ENCODE data around the gene ASNSD1. TPM values are rescaled to one million over a fixed set of nuclear protein-coding genes. Genes with fewer than 3 reads are reported as not detected.

Gene ASNSD1
- total and polyA plus RNA-seq, 9 of the 15 experiments (the other 6 are each of a cell fraction or from before 2014, with no cell fraction given), result 23.9 to 56.4 (median 38.3) TPM

DNA sequence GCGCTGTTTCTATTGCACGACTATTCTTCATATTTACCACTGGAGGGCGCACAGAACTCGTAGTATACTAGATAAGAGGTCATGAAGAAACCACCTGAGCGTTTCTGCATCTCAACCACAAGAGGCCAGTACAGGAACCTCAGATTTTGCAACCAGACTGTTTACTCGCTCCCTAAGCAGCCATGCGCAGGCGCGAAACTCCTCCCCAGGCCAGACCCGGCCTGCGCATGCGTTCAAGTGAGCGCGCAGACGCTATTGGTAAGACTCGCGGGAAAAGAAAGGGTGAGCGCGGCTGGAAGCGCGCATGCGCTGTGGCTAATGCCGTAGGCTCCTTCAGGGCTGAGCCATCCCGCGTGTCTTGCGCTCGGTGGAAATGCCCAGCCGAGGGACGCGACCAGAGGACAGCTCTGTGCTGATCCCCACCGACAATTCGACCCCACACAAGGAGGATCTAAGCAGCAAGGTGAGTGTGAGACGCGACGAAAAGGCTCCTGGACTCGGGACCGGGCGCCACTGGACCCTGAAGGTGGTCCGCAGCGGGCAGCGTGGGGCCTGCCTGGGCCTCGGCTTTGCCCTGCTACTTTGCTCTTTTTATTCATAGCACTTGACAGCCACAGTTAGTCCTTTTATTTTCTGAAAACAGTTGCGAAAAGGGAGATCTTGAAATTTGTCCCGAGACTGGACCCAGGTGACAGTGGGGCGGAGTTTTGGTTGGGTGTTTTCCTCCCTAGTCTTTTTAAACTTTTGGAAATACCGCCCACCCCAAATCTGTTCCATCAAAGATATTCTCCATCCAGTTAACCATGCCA lies at the start of gene ASNSD1 (continued):
- TF ChIP-seq, protein P1, sequence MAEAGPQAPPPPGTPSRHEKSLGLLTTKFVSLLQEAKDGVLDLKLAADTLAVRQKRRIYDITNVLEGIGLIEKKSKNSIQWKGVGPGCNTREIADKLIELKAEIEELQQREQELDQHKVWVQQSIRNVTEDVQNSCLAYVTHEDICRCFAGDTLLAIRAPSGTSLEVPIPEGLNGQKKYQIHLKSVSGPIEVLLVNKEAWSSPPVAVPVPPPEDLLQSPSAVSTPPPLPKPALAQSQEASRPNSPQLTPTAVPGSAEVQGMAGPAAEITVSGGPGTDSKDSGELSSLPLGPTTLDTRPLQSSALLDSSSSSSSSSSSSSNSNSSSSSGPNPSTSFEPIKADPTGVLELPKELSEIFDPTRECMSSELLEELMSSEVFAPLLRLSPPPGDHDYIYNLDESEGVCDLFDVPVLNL (CRISPR knock-in tag; IDR thresholded peaks at IDR 0.05; ENCODE audit: low read depth), result no peak
- no peak for TF ChIP-seq BRCA1 (IDR thresholded peaks at IDR 0.05)
- TF ChIP-seq BRCA1 (CRISPR knock-in tag; IDR thresholded peaks at IDR 0.05), result no peak
- TF ChIP-seq HMG20B (CRISPR knock-in tag; IDR thresholded peaks at IDR 0.05), result no peak
- no peak for TF ChIP-seq NFIX (CRISPR knock-in tag; IDR thresholded peaks at IDR 0.05; ENCODE audit: low read depth)
- no peak for TF ChIP-seq ZNF507 (tag; conservative IDR thresholded peaks at IDR 0.05)
- TF ChIP-seq SIX5 (IDR thresholded peaks at IDR 0.05; ENCODE audit: borderline replicate concordance in 1 of 2, insufficient read depth in 1 of 2, low read depth in 1 of 2, low read length in 2 of 2), result no peak
- no peak; the same call in 1 of the 2 replicates for TF ChIP-seq RNF2 (IDR thresholded peaks at IDR 0.05)
- TF ChIP-seq FOSL1 (tag; conservative IDR thresholded peaks at IDR 0.05), result no peak
- peak; percentile 27; the same call in 1 of the 2 replicates for TF ChIP-seq EP300 (IDR thresholded peaks at IDR 0.05; ENCODE audit: low read length)
- no peak for TF ChIP-seq ELF2 (CRISPR knock-in tag; IDR thresholded peaks at IDR 0.05)
- no peak for TF ChIP-seq BRD4 (IDR thresholded peaks at IDR 0.05)
- TF ChIP-seq, protein P2, sequence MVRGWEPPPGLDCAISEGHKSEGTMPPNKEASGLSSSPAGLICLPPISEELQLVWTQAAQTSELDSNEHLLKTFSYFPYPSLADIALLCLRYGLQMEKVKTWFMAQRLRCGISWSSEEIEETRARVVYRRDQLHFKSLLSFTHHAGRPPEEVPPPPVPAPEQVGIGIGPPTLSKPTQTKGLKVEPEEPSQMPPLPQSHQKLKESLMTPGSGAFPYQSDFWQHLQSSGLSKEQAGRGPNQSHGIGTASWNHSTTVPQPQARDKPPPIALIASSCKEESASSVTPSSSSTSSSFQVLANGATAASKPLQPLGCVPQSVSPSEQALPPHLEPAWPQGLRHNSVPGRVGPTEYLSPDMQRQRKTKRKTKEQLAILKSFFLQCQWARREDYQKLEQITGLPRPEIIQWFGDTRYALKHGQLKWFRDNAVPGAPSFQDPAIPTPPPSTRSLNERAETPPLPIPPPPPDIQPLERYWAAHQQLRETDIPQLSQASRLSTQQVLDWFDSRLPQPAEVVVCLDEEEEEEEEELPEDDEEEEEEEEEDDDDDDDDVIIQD (CRISPR knock-in tag; IDR thresholded peaks at IDR 0.05), result no peak
- no peak for TF ChIP-seq SIRT6 (IDR thresholded peaks at IDR 0.05; ENCODE audit: low read depth, low read length)
- TF ChIP-seq MYC (IDR thresholded peaks at IDR 0.05; ENCODE audit: low read depth, low read length), result peak; percentile 11; the same call in 1 of the 2 replicates
- no peak for TF ChIP-seq MYC (CRISPR knock-in tag; IDR thresholded peaks at IDR 0.05; ENCODE audit: borderline replicate concordance, low read depth)
- TF ChIP-seq PHF20 (IDR thresholded peaks at IDR 0.05; ENCODE audit: partially characterized antibody), result peak; percentile 81
- no peak for TF ChIP-seq ZNF589 (CRISPR knock-in tag; IDR thresholded peaks at IDR 0.05; ENCODE audit: low read depth)
- TF ChIP-seq ZNF184 (CRISPR knock-in tag; IDR thresholded peaks at IDR 0.05), result no peak
- no peak for TF ChIP-seq RFX7 (CRISPR knock-in tag; IDR thresholded peaks at IDR 0.05)
- TF ChIP-seq, protein P3, sequence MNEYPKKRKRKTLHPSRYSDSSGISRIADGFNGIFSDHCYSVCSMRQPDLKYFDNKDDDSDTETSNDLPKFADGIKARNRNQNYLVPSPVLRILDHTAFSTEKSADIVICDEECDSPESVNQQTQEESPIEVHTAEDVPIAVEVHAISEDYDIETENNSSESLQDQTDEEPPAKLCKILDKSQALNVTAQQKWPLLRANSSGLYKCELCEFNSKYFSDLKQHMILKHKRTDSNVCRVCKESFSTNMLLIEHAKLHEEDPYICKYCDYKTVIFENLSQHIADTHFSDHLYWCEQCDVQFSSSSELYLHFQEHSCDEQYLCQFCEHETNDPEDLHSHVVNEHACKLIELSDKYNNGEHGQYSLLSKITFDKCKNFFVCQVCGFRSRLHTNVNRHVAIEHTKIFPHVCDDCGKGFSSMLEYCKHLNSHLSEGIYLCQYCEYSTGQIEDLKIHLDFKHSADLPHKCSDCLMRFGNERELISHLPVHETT (CRISPR knock-in tag; conservative IDR thresholded peaks at IDR 0.05 in 1 of 2, IDR thresholded peaks at IDR 0.05 in 1 of 2), result no peak
